ENCODE data around the gene FLNB.
"Not testable (repeated sequence)": the region's sequence is repeated elsewhere in the genome, so short reads cannot be mapped to it uniquely, and the experiment has no call there.

FLNB gene

DNA sequence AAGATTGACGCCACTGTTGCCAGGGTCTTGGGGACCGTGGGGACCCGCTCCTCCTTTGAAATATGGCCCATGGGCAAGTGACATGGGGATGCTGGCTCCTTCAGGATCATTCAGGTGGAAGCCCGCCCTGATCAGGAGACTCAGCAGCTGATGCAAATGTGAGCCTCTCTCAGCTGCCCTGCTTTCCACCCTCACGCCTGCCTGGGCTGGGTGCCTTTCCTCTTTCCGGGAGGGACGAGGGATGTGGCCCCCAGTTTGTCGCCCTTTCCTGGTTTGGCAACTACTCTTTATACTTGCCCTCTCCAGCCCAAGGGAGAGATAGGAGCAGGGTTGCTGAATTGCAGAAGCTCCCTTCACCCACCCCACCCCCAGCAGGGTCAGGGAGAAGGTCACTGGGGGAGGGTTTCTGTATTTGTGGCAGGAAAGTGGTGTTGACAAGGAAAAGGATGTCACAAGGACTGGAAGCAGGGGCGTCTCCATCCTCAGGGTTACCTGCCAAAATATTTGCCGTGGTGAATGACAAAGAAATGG lies 180.8 kb downstream of the FLNB start:
- DNase-seq: no peak

DNA sequence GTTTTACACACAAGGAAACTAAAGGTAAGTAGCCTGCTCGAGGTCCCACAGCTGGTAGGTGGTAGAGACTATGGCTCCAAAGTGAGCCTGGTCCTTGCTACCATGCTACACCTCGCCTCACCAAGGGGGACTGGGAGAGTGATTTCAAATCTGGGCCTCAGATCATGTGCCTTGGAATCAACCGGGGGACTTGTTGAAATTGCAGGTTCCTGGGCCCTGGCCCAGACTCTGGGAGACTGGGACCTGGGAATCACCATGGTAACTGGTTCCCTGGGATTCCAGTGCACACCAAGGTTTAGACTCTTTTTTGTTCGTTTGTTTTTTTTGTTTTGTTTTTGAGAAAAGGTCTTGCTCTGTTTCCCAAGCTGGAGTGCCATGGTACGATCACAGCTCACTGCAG lies 181.5 kb downstream of the FLNB start:
- DNase-seq: no peak

DNA sequence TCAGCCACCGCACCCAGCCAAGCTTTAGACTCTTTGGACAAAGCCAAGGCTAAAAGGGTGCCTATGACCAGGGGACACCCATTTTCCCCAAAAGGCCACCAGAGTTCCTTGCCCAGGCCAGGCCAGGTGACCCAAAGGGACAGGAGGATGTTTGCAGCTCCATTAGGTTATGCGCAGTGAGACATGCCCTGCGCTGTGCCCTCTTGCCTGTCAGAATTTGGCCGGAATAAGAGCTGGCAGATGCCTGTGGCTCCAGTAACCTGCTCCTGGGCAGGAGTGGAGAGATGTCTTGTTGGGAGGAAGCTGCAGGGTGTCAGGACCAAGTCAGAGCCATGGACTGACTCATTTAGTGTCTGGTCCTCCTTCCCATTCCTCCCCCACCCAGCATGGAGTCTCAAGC lies 182.1 kb downstream of the FLNB start:
- DNase-seq: no peak

DNA sequence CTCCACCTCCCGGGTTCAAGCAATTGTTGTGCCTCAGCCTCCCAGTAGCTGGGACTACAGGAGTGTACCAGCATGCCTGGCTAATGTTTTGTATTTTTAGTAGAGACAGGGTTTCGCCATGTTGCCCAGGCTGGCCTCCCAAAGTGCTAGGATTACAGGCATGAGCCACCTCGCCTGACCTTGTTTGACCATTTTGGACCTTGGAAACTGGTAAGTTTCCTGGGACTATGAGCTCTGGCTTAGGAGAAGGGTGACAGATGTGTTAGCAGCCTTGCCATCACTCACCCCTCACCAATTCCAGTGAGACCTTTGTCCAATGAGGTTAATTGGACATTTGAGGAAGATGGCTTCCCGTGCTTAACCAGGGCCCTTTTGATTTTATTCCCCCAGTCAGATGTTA lies 182.7 kb downstream of the FLNB start:
- no peak for DNase-seq

DNA sequence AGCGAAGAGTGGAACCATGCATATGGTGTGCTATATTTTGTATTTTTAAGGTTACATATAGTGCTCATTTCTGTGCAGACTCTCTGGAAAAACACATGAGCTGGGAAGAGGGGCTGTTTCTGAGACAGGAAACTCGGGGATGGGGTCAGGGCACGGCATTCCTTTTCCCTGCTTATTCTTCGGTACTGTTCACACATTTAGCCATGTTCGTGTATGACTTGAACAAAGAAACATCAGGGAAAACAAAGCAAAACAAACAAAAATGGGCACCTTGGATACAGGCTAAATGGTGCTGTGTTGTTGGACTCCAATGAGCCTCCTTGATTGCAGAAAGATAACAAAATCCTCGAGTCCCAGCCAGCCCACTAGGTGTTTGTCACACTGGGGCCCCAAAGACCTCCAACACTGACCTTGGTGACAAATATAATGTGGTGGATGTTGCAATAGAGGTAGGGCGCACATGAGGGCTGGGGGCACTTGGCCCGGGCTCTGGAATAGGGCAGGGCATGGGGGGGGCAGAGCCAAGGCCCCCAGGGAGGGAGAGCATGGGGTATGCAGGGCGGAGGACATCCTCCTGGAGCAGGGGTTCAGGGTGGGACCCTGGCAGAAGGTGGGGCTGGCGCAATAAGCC lies 183.3 kb downstream of the FLNB start:
- DNase-seq: no peak

DNA sequence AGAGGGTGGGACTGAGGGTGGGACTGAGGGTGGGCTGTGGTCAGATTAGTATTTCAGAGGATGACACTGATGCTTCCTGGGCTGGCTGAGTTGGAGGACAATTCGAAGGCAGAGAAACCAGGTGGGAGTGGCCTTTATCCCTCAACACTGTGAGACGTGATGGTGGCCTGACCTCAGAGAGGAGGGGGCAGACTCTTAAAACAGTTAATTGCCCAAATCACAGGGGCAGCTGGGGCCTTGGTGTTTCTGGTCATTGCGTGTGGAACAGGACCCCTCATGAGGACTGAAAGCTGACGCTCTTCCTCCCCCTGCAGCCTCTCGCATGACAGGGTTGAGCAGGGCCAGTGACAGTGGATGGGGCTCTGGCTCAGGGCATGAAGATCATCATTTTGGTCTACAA lies 183.8 kb downstream of the FLNB start:
- DNase-seq: no peak

DNA sequence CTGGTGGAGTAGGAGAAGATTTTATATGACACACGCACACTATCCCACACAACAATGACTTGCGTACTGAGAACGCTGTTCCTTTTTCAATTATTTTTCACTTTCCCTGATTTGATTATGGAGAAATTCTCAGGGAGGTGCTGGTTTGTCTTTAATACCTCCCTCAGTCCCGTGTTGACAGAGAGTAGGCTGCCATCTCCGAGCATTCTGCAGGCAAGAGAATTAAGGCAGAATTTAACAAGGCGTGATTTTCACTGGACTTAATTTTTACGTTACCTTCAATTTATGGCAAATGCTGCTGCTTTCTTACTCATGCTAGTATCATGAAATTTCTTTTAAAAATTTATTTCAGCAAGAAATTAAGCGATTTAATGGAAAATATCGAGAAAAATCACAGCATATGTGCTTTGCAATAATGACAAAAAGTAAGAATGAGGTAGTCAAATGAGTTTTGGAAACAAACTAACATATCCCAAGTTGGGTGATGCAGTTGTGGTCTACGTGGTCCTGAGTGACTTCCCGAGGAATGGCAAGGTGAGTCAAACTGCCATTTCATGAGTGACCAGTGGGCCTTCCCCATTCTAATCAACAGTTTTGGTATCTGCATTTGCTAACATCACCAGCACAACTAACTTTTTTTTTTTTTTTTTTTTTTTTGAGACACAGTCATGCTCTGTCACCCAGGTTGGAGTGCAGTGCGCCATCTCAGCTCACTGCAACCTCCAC lies 185.6 kb downstream of the FLNB start:
- DNase-seq: no peak

DNA sequence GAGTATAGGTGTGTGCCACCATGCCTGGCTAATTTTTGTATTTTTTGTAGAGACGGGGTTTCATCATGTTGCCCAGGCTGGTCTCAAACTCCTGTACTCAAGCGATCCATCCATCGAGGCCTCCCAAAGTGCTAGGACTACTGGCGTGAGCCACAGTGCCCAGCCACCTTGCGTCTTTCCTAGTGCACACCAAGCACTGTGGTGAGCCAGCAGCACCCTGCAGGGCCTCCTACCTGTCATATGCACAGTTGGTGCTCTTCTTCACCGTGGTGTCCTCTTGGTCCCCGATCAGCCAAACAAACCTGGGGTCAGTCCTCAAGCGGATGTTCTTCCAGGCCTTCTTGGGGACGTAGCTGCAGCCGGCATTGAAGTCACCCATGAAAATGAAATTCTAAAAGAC lies 189.4 kb downstream of the FLNB start:
- no peak for DNase-seq

DNA sequence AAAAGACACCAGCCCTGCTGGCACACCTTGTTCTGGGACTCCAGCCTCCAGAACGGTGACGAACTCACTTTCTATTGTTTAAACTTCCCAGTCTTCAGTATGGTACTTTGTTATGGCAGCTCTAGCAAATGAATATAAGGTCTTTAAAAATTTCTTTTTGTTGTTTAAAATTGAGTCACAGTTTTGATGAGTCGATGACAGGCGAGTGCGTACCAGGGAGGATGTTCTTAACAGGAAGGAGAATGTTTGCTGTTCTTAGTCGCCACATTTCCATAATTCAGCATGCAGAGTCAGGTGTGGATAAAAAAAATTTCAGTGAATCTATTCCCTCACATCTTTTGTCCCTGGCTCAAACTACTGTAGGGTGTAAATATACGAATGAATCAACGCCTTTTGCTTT lies 190.1 kb downstream of the FLNB start:
- no peak for DNase-seq

DNA sequence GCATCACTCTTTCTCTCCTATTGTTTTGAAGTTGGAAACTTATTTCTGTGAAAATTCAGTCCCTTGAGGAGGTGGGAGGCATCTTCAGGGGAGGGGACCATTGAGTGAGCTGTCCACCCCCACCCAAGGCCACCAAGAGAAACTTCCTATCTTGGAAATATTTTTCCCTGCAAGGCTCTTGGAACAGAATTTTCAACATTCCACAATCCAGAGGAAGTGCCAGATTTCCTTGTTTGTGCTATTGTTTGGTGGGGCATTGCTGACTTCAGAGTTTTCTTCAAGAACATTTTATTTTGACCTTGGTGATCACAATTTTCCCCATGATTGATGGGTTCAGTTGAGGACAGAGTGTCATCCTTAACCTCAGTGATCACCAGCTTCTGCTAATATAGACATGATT lies 190.6 kb downstream of the FLNB start:
- DNase-seq: no peak

DNA sequence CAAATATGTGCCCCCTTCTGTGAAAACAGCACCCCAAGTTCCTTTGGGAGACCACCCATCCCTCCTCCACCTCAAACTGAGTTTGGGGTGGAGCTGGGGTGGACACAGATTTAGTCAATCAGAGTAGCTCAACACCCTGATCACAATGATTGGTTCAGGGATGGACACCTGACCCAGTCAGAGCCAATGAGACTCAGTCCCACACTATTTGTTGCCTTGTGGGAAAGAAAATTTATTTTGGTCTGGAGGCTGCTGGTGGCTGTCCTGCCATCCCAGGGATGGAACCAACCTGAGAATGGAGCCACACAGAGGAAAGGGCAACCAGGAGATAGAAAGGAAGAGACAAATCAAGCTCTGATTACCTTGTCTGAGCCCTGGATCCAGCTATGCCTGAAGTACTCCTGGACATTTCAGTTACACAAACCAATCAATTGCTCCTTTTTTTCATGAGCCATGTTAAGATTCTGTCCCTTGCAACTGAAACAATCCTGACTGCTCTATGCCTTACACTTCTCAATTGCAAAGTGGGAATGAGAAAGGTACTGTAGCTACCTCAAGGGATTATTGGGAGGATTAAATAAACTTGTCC lies 192.0 kb downstream of the FLNB start:
- DNase-seq: no peak

DNA sequence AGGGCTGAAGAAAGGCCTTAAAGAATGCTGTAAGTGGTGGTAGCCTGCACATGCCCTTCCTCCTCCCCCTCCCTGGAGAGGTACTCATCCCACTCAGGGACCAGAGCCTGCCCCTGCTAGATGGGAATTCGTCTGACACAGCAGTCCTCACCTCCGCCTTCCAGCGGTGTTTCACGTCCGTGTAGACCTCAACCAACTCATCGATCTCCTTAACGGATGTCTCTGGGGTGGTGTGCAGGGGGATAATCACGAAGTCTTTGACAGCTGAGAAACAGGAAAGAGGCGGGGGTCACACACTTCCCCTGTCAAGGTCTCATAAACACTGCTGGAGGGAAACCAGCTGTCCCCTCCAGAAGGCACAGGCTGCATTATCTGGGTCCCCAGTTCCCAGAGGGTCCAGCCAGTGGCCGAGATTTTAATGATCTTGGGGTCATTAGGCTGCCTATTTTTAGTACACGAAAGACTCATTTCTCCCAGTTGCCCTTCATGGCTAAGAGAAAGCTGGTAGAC lies 192.7 kb downstream of the FLNB start:
- no peak for DNase-seq

DNA sequence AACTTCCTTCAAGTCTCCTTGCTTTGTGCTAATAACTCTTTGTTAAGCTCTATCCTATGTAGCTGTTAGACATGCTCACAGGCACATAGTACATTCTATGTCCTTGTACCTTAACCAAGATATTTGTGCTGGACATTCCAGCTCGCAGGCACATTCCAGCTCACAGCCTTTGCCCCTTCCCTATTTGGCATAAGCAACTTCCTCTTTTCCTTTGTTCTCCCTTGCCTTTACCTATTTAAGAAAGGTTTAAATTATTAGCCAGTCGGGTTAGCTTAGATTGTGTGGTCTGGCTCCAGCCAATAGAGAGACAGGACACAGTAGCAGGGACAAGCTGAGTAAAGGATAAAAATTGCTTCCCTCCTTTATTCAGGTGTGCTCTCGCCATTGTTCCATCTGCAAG lies 193.2 kb downstream of the FLNB start:
- not testable (repeated sequence) for DNase-seq

DNA sequence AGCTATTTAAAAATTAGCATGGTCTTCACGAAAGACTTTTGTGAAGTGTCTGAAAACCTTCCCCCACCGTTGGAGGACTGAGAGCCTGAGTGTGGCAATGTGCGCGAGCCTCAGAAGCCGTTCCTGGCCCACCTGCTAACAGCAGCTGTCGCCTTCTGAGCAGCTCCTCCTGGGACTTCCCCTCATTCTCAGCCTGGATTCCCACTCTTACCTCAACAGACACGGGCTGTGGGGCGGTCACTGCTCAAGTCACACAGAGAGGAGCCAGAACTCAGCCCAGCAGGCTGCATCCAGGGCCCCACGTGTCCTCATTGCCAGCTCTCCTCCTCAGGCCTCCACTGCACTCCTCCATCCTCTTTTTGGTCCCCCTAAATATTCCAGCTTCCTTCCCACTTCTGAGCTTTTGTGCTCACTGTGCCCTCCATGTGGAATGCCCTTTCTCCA lies 194.7 kb downstream of the FLNB start:
- DNase-seq: no peak

DNA sequence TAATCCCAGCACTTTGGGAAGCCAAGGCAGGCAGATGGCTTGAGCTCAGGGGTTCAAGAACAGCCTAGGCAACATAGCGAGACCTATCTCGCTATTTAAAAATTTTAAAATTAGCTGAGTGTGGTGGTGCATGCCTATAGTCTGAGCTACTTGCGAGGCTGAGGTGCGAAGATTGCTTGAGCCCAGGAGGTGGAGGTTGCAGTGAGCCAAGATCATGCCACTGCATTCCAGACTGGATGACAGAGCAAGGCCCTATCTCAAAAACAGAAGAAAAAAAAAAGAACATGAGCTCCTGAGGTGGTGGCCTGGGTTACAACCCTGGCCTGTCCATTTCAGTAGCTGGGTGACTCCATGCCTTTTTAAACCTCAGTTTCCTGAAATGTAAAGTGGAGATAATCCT lies 195.3 kb downstream of the FLNB start:
- no peak for DNase-seq

DNA sequence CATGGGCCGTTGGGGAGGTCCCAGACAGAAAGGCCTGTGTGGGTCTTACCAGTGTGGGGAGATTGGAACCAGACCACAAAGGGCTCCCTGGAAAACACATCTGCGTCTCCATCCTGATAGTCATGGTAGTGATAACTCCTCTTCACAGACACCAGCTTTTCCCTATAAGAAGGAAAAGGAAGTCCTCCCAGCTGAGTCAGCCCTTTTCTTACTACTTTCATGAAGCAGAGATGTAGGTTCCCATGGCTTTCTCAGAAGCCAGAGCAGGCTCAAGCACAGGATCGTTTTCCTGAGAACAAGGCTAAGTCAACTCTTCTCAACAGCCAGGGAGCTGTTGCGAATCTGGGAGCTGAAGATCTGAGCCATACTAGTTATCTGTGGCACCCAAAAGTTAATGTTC lies 196.5 kb downstream of the FLNB start:
- no peak for DNase-seq

DNA sequence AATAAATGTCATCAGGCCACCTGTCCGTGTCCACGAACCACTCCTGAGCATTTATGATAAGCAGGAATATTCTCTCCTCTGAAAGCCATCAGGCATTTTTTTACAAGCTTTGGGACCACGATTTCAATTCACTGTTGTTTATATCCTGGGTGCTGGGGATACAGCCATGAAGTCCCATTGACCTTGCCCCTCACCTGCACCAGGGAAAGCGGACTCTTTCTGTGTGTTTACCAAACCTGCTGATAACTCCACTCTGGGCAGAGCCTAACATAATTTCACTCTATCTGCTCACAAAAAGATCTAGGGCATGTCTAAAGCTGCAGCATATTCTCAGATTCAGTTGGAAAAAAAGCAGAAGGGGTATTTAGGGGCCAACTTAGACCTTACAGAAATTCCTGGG lies 197.8 kb downstream of the FLNB start:
- DNase-seq: no peak

DNA sequence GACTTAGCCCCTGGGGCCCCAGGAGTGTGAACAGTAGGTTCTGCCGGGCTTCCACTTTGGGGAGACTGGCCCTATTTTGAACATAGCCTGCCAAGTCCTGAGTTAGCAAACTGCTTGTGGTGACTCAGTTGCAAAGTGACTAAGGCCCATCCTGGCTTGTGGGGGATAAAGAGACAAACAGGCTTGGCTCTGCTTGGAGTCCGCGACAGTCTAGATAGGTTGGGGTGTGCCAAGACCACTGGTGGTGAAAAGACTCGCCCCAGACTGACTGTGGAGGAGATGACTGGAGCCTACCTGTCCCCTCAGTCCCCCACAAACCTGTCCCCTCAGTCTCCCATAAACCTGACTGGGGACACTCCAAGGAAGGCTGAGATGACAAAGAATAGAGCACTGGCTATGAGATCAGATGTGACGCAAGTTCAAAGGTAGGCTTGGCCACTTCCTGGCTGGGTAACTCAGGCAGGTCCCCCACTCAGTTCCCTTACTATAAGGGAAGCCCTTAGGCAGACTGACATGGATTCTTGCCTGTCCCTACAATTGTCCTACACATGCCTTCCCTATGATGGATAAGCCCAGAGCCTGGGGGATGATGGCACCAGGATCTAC lies 198.3 kb downstream of the FLNB start:
- DNase-seq: no peak

DNA sequence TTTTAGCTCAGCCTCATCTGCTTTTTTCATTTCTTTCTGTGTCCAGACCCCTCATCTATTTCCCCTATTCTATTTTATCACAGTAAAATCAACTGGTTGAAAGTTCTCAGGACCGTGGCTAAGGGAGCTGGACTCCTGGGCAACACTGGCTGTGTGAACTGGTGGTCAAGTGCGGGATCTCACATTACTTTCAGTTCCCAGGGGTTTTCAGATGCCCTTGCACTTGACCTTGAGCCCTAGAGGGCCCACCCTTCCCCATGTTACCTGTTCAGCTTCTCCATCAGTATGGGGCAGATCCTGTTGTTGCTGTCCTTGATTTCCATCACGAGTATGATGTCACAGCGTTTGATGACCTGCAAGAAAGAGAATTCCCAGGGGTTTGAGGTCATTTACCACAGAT lies 199.7 kb downstream of the FLNB start:
- DNase-seq: no peak

DNA sequence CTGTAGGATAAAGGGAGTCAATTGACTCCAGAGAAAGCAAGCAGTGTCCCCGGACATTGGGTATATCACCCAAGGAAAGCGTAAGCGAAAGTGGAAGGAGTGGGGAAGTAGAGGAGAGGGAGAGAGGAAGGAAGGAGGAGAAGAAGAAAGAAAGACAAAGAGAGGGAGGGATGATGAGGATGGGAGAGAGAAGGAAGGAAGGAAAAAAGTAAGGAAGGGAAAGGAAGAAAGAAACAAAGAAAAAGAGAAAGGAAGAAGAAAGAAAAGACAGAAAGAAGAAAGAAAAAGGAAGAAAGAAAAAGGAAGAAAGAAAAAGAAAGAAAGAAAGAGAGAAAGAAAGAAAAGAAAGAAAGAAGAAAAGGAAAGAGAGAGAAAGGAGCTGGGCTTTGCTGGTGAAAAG lies 201.7 kb downstream of the FLNB start:
- DNase-seq: no peak

DNA sequence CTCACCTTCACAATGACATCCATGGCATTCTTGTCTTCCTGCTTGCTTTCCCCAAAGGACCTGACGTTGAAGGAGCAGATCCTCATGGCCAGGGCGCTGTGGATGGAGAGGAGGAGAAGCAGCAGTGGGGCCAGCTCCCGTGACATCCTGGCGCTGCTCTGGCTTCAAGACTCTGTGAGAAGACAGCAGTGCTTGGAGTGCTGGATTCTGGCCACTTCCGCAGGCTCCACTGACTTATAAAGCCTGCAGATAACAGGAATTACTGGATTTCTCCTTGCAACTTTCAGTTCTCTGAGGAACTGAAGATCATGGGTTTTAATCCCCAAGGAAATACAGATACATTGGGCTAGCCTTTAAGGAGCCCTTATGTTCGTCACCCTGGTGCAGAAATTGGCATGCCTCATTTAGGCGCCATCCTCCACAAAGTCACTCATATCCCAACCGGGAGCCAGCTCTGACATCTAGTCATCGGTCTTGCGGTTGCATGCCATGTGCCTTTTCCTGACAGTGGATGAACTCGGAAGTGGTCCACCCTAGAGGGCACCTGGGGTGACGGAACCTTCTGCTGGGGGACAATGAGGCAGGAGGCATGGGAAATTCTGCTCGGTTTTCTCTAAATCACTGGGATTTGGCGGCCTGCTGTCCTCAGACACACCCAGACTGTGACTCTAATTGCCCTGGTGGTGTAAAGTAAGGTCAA lies 202.7 kb downstream of the FLNB start, which contains the start of gene DNASE1L3:
TSS of gene DNASE1L3 (minus strand) at position 212 of the 700 bp plus-strand sequence. CDS start at position 146, 66 bp downstream.
- no peak for DNase-seq

DNA sequence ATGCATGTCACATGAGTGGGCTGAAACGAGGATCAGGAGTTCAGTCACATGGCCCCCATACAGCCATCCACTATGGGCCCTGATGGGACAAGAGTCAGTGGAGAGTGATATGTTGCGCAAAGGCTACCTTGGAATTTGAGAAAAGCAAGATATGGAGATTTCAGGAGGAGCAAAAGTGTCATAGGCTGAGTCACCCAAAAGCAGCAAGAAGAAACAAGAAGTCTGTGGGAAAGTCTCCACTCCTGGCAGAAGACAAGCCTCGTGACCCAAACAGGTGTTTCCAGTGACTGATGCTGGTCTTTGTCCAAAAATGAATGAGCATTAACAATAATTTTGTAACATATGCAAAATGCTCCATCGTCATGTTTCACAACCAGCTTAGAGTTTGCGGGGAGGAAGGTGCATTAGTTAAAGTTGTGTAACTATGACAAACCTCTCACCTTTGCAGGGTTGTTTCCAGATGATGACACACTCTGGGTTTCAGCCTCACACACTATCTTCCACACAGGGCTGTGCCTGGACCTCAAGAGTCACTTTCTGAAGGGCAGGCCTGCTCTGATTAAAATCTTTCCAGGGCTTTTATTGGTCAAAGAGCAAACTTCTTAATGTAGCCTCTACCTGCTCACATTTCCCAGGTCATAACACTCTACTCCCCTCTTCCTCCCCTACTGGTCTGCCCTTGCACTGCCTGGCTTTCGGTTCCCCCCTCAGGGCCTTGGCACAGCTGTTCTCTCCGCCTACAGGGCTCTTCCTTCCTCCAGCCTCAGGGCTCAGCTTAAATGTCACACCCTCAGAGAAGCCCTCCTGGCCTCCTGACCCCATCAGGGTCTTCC lies 206.5 kb downstream of the FLNB start:
- DNase-seq: no peak
